T follicular helper cell (primary cell): Measurements from ENCODE around the gene OARD1.
"Not testable (repeated sequence)": the region's sequence is repeated elsewhere in the genome, so short reads cannot be mapped to it uniquely, and the experiment has no call there.

Experiments
- DNase-seq: peaks from one replicate; pipeline ENCODE4 v3.0.0-alpha.2; 2020; ENCODE audit warnings: low read depth
- total RNA-seq, 2 experiments: gene quantifications; one replicate each; lab custom pipeline; 2026; lab: John Stamatoyannopoulos, UW

The OARD1 gene, protein sequence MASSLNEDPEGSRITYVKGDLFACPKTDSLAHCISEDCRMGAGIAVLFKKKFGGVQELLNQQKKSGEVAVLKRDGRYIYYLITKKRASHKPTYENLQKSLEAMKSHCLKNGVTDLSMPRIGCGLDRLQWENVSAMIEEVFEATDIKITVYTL
- 29.1 to 43.4 reads per million in 2 experiments for total RNA-seq

DNA sequence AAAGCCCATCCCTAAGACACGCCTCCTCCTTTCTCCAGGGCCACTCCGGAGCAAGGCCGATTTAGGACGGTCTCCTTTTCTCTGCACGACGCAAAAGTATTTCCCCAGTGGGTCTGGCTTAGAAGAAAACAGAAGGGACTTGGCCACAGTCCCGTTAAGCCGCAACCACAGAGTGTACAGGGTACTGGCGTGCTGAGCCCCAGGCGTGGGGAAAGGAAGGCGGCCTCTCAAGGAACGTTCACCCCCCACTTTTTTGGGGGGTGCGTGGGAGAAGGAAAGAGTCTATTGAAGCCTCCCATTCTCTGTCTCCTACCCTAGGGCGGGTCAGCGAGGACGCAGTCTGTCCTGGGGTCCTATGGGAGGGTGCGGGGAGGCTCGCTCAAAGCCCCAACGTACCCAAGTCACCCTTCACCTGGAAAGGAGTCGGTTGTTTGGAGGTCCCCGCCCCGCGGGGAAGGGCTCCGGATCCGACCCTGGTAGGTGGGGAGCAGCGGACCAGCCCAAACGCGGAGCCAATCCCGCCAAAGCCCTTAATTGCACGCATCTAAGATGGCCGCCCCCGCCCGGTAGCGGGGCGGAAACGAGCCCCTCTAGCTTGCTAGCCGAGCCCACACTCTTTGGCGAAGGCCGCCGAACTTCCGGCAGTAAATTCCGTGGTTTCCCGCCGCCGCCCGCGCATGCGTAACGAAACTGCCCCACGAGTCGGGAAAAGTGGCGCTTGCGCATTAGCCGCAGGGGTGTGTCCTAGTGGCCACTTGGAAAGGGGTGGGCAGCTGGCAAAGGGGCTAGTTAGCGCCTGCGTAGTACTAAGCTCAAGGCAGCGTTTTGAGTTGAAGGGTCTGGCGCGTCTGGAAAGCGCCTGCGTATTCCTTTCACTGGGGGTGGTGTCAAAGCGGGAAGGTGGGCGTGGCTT is at the start of gene OARD1:
Gene OARD1, minus strand, starts transcription at position 434 of the 913 bp plus-strand sequence. CDS start 722 bp downstream, outside the sequence.
- peak; percentile 99 for DNase-seq

DNA sequence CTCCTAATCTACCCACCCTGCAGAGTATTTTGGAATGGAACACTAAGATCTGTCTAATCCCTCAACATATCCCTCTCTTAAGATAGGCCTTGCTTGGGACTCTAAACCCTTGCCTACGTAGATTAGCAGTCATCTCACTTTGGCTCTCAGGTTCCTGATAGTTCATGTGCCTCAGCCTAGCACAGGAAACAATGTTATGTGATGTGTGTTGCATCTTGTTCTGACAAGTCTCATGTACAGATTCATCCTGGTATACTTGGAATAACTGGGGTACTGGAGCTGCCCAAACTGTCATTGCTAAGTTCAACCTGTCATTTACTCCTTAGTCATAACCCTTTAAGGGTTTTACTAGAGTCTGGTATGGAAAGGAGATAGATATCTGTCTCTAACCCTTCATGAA is 47.9 kb upstream of the OARD1 start:
- DNase-seq = no peak

DNA sequence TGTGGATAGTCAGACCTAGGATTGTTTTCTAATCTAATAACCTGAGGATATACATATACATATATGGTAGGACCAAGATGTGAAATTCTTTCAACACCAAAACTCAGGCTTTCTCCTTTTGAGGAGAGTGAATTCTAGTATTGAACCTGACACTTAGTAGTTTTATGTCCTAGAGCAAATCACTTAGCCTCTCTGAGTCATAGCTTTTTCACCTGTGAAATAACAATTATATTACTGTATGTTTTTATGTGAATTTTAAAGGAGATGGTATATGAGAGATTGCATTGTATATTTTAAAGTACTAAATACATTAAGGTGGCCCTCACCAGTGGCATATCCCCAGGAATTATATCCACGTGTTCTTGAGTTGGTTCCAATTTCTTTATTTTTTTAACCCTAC is 47.4 kb upstream of the OARD1 start:
- no peak for DNase-seq

DNA sequence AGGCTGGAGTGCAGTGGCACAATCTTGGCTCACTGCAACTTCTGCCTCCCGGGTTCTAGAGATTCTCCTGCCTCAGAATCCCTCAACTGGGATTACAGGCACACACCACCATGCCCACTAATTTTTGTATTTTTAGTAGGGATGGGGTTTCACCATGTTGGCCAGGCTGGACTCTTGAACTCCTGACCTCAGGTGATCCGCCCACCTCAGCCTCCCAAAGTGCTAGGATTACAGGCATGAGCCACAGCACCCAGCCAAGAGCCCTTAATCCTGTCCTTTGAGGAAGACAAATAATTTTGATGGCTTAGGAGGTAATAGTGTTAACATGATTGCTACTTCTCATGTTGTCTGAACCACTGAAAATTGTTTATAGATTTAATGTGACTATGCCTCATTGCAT is 42.9 kb upstream of the OARD1 start:
- DNase-seq = not testable (repeated sequence)

DNA sequence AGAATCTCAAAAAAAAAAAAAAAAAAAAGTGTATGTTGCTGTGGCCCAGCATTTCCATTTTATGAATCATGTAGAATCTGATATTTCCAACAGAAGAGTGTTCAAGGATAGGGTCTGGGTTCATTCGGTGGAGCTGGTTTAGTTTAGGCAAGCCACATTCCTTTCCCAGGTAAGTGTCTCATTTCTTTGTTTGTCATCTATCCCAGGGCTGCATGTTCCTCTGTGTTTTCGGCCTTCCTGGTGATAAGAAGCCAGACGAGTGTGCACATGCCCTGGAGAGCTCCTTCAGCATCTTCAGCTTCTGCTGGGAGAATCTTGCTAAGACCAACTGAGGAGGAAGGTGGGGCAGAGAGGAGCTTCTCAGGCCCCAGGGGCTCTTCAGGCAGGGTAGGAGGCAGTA is 38.9 kb upstream of the OARD1 start:
- DNase-seq = no peak

DNA sequence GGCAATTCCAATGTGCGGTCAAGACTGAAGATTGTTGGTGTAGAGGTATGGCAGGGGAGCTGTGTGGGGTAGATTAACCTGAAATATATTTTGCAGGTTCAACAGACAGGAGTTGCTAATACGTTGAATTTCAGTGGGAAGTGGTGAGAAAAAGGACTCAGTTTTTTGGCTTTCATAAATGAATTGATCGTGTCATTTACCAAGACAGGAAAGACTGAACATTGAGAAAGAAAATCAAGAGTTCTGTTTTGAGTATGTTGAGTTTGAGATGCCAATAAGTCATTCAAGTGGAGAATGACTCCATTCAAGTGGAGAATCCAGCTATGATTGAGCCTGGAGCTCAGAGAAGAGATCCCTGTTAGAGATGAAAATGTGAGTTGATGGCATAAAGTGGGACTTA is 31.7 kb upstream of the OARD1 start:
- DNase-seq = no peak

DNA sequence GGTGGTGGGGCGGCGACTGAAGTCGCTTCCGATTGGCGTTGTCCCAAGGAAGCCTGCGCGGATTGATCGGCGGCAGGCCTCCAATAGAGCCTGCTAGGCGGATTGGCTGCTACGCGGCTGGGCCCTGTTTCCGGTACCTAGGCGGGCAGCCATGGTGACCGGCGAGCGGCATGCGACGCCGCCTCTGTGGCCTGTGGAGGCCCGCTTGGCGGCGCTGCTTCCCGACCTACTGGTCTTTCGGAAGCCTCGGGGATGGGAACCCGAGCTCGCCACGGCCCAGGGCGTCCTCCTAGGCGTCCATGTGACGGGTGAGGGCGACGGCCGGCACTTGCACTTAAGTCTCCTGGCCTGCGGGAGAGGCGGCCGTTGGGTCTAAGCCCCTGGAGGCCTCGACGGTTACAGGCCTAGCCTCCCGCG is 28.7 kb upstream of the OARD1 start:
- no peak for DNase-seq

DNA sequence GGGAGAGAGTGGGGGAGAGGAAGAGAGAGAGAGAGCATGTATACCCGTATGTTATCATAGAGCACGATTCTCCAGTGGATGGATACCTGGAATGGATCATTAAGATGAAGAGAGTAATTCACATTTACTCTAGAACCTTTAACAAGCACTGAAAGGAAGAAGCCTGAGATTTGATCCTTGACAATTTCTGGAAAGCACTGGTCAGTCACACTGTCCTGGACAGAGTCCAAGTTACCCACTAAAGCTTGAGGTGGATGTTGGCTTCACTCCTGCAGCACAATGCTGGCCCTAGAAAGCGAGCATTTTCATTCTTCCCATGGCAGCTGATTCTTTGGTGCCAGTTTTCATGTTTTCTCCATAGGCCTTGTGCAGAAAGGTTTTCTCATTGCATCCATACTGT is 26.2 kb upstream of the OARD1 start:
- DNase-seq = no peak

DNA sequence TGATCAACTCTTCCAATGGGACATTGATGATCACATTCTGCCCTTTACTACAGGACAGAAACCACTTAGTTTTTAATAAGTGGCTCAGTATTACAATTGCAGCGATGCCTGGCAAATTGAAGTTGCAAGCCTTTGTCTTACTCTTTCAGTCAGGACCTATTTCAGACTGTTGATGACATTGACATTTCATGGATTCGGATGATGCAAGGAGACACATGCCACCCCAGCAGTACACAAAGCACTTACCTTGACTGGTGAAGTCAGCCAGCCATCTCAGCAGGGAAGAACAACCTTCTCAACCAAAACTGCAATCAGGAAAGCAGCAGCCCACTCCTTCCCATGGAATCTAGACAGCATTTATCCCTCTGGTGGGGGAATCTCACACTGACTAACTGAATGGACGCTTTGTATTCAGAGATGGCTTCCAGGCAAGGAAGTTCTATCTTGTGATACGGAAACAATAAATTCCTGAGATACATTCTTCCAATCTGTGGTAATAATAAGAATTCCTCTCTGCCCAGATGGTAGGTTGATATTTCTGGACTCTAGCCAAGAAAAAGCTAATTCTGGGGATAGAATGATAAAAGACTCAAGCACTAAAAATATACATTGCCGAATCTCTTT is 25.4 kb upstream of the OARD1 start:
- DNase-seq = no peak

DNA sequence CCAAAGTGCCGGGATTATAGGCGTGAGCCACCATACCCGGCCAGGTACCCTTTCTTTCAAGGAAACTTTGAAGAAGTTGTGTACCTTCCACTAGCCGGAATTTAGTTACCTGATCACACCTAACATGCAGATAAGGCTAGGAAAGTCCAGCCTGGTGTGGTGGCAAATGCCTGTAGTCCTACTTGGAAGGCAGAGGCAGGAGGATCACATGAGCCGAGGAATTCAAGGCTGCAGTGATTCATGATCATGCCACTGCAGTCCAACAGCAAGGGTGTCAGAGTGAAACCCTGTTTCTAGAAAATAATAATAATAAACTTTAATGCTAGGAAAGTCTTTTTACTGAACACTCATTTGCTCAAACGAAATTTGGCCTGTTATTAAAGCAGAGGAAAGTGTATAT is 21.6 kb upstream of the OARD1 start:
- no peak for DNase-seq

DNA sequence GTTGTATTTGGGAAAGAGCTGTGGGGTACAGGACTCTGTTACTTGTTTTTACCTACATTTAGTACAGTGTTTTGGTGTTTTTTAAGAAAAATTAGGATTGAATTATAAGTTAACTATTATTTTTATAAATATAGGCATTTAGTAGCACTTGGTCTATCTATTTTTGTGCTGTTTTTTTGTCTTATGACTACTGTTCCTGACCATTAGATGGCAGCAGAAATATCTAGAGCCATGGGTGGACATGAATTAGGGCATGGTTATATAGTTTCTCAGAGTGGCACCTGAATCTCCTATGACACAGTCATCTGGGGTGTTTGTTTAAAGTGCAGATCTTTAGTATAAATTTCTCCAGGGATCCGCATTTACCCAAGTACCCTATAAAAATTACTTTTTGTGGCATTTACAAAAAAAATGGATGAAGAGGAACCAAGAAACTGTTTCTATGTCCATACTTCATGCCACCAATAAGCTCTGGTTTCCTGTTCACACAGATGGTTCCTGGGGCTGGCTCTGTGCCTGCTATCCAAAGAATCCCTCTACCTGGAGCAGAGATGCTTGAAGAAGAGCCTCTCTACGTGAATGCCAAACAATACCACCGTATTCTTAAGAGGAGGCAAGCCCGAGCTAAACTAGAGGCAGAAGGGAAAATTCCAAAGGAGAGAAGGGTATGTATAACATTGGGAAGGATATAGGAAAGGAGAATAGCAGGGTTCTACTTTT is 20.4 kb upstream of the OARD1 start:
- no peak for DNase-seq

DNA sequence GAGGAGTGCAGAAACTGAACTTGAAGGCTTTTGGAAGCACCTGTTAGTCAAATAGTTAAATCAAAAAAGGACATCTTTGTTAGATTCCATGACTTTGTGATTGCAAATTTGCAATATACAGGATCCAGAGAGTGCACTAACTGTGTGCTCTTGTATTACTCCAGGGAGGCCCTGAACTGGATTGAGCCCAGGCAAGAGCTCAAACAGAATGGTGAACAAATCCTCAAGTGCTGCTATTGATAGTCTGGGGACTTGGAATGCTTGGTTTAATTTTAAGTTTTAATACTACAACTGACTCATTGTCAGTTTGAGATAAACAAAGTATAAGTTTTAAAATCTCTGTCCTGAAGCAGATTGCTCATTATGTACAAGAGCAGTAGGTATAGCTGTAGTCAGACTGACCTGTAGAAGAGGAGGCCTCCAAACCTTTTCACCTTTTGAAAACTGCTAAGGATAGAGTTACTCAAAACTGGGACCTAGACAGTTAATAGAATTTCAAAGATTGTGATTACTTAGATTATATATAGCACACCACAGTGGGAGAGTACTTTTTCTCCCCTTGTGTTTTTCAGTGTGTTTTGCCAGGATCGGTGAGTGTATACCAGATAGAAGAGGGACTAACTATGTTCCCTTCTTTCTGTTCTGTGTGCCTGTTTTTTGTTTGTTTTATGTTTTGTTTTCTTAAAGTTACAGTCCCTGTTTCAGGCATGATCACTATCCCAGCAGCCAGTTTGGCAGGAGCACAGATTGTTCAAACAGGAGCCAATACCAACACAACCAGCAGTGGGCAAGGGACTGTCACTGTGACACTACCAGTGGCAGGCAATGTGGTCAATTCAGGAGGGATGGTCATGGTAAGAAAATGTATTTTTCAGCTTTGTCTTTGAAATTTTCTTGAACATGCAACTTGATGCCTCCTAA is 18.9 kb upstream of the OARD1 start:
- no peak for DNase-seq

DNA sequence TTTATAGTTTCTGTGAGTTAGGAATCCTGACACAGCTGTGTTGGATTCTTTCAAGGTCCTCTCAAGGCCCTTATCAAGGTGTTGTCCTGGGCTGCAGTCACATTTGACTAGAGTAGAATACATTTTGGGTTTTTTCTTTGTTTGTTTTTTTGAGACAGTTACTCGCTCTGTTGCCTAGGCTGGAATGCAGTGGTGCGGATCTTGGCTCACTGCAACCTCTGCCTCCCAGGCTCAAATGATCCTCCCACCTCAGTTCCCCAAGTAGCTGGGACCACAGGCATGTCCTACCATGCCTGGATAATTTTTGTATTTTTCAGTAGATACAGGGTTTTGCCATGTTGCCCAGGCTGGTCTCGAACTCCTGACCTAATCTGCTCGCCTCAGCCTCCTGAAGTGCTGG is 16.3 kb upstream of the OARD1 start:
- DNase-seq = no peak

DNA sequence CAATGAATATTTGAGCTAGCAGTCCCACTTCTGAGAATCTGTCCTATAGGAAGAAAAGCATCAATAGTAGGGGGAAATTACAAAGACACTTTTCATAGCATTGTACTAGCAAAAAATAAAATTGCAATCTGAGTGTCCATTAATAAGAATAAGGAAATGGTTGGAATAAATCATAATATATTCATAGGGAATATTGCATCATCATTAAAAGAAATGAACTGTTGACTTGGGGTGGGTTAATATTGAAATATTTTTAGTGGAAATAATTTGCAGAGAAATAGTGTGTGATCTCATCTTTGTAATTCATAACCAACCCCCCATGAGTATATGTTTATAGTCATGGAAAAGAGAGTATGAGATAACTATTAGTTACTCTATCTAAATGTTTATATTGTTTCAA is 13.0 kb upstream of the OARD1 start:
- DNase-seq = no peak

DNA sequence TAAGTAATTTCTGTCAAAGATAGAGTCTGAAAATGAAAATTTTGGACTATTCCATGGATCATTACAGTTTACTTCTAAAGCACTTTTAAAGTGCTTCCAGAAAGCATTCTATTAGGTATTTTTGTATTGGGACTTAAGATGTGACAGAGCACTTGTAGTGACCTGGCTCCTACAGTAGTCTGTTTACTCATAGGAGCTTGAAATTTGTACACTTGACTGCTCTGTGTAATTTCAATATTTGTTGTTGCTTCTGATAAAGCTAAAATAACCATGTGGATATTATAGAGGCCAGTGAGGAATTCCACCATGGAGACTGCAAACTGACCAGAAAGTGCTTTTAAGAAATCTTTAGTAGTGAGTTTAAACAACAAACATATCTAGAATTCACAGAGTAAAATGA is 10.9 kb upstream of the OARD1 start:
- no peak for DNase-seq

DNA sequence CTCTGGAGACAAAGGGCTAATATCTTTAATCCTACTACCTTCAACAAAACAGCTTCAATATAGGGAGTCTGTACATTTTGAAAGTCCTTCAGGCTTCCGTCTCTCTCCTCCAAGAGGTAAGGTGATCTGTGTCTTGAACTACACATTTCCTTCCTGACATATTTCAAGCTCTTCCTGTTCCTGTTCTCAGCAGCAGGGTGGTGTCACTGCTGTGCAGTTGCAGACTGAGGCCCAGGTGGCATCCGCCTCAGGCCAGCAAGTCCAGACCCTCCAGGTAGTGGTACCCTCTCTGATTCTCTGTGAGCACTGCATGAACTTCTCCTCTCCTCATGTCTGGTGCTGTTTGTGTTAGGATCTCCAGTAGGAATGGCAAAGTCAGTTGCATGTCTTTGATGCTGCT is 8.5 kb upstream of the OARD1 start:
- no peak for DNase-seq

DNA sequence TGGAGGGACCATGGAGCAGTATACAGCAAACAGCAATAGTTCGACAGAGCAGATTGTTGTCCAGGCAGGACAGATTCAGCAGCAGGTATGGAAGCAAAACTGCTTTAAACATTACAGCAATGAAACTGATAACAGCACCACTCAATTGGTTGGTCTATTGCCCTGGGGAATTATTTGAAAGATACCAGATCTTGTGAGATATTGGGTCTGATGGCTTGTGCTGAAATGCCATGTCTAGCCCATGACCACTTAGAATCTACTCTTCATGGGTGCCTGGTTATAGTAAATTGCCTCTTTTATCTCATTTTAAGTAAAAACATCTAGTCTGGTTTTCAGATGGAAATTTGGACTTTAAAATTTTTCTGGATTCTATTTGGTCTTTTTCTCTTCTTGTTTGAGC is 6.9 kb upstream of the OARD1 start:
- DNase-seq = no peak

DNA sequence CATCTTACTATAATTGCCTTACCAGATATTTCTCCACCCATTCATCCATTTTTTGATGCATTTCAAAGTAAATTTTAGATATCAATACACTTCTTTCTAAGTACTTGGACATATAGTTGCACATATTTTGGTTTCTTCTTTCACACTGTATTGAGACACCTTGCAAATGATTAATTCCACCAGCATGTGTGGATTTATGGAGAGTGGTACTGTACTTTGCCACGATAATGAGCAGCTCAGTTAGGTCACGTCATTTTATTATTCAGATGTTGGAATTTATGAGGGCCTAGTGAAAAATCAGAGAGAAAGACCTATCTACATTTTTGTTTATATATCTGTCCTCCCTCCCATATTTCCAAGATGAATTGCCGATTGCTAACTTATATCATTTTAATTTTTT is 5.9 kb upstream of the OARD1 start:
- no peak for DNase-seq

DNA sequence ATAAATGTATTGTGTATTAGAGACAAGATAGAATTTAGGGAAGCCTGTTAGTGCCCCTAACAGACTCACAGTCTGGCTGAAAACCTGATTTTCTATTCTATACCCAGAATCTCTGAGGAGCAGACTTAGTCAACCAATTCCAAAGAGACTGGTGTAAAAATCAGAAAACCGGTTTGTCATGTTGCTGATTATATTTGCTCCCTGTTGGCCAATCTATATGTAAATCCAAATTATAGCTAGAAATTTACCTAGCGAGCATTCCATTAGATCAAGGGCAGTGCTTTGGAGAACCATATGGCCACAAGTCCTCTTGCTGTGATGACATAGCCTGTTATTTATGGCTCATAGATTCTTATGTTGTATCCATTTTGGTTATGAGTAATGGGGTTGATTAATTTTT is 5.4 kb upstream of the OARD1 start:
- DNase-seq = no peak

DNA sequence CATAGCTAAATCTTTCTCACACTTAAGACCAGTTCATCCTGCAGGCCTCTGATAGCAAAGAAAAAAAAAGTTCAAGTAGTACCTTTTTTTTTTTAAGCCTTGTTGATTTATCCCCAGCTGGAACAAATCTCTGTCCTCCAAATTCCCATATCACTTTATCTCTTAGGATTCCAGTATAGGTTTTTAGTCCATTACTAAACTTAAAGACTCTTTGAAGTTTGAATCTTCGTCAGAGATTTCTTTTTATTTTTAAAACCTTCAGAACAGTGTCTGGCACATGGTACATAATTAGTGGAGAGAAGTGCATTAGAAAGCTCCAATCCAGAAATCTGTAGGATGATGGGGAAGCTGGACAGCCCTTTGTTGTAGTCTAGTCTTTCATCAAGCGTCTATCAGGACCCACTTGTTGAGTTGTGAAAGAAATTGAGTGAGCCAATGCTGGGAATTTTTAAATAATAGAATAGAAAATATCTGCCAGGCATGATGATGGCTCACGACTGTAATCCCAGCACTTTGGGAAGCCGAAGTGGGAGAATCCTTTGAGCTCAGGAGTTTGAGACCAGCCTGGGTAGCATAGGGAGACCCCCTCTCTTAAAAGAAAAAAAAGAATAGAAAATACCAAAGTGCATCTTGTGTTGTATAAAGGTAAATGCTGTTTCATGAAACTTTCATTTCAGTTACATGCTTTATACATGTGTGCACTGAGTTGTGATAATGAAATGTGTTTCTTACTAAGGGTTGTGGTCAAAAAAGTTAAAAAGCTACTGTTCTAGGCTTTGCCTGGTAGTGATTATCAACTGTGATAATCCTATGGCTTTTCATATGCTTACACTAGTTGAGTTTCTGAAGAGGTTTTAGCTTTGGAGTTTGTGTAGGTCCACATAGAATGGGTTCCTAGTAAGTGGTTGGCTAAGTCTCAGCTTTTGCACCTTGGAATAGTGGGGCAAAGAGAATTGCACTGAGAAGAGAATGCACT is 3.8 kb upstream of the OARD1 start:
- no peak for DNase-seq
